ENCODE results near the gene OPCML.

Gene OPCML

GRCh38 chr11:132745306-132745705 is 787.0 kb downstream of the OPCML start:
- no peak for DNase-seq (ENCODE audit: low read depth in 2 of 2)

GRCh38 chr11:132744771-132745170 is 787.5 kb downstream of the OPCML start:
- DNase-seq (ENCODE audit: low read depth in 2 of 2): no peak

- DNase-seq (ENCODE audit: low read depth in 2 of 2): no peak
Observed at GRCh38 chr11:132743601-132744000, 788.7 kb downstream of the OPCML start.

- no peak for DNase-seq (ENCODE audit: low read depth in 2 of 2)
Observed at GRCh38 chr11:132742929-132743328, 789.4 kb downstream of the OPCML start.

- no peak for DNase-seq (ENCODE audit: low read depth in 2 of 2)
Observed at GRCh38 chr11:132734217-132734616, 798.1 kb downstream of the OPCML start.

- no peak for DNase-seq (ENCODE audit: low read depth in 2 of 2)
Observed at GRCh38 chr11:132728026-132728425, 804.3 kb downstream of the OPCML start.

- DNase-seq (ENCODE audit: low read depth in 2 of 2): no peak
Observed at GRCh38 chr11:132721526-132721925, 810.8 kb downstream of the OPCML start.

- DNase-seq (ENCODE audit: low read depth in 2 of 2): no peak
Observed at GRCh38 chr11:132719684-132720083, 812.6 kb downstream of the OPCML start.

- DNase-seq (ENCODE audit: low read depth in 2 of 2): peak; percentile 14 to 35
Observed at GRCh38 chr11:132718711-132719671, 813.3 kb downstream of the OPCML start.

- no peak for DNase-seq (ENCODE audit: low read depth in 2 of 2)
Observed at GRCh38 chr11:132717824-132718223, 814.5 kb downstream of the OPCML start.

GRCh38 chr11:132716037-132716436 is 816.3 kb downstream of the OPCML start:
- DNase-seq (ENCODE audit: low read depth in 2 of 2): no peak

GRCh38 chr11:132714859-132715440 is 817.4 kb downstream of the OPCML start:
- DNase-seq (ENCODE audit: low read depth in 2 of 2): no peak

- no peak for DNase-seq (ENCODE audit: low read depth in 2 of 2)
Observed at GRCh38 chr11:132712466-132712865, 819.8 kb downstream of the OPCML start.

GRCh38 chr11:132704781-132705375 is 827.4 kb downstream of the OPCML start:
- DNase-seq (ENCODE audit: low read depth in 2 of 2): no peak

- DNase-seq (ENCODE audit: low read depth in 2 of 2): no peak
Observed at GRCh38 chr11:132692891-132693290, 839.4 kb downstream of the OPCML start.

GRCh38 chr11:132691848-132692550 is 840.3 kb downstream of the OPCML start:
- no peak for DNase-seq (ENCODE audit: low read depth in 2 of 2)

GRCh38 chr11:132686886-132687285 is 845.4 kb downstream of the OPCML start:
- no peak for DNase-seq (ENCODE audit: low read depth in 2 of 2)

GRCh38 chr11:132685174-132685611 is 847.1 kb downstream of the OPCML start:
- no peak for DNase-seq (ENCODE audit: low read depth in 2 of 2)

GRCh38 chr11:132683602-132684001 is 848.7 kb downstream of the OPCML start:
- no peak for DNase-seq (ENCODE audit: low read depth in 2 of 2)

- no peak for DNase-seq (ENCODE audit: low read depth in 2 of 2)
Observed at GRCh38 chr11:132681971-132682370, 850.3 kb downstream of the OPCML start.

- DNase-seq (ENCODE audit: low read depth in 2 of 2): no peak
Observed at GRCh38 chr11:132680584-132680983, 851.7 kb downstream of the OPCML start.

GRCh38 chr11:132674151-132674550 is 858.1 kb downstream of the OPCML start:
- DNase-seq (ENCODE audit: low read depth in 2 of 2): no peak

Data from stimulated activated CD4-positive, alpha-beta T cell treated with anti-CD3 and anti-CD28 coated beads, Interleukin-15, amount 100 ng/mL, for 48 hours (primary cell).